GM21786 (cell line): Measurements from ENCODE around the gene LGI1.

Experiments used
- ATAC-seq: cut with Tn5 transposase; IDR thresholded peaks from one replicate; pipeline ENCODE4 v1.9.1; 2021; ENCODE audit not compliant: unreplicated experiment

The LGI1 gene

GRCh38 chr10:93754761-93755160 is 3.0 kb upstream of the LGI1 start:
- no peak for ATAC-seq

GRCh38 chr10:93755443-93756116 is 2.2 kb upstream of the LGI1 start:
- no peak for ATAC-seq

GRCh38 chr10:93756118-93756517 is 1.6 kb upstream of the LGI1 start:
- ATAC-seq, result no peak

- ATAC-seq, result no peak
These were observed 600 bp upstream of the LGI1 start for GRCh38 chr10:93757136-93757535.

GRCh38 chr10:93758508-93758885 is 761 bp downstream of the LGI1 start:
- ATAC-seq, result no peak

- ATAC-seq, result no peak
These were observed 1.2 kb downstream of the LGI1 start for GRCh38 chr10:93758891-93759410.

GRCh38 chr10:93760490-93760889 is 2.8 kb downstream of the LGI1 start:
- no peak for ATAC-seq

- ATAC-seq, result no peak
These were observed 5.2 kb downstream of the LGI1 start for GRCh38 chr10:93762979-93763391.

- no peak for ATAC-seq
These were observed 9.2 kb downstream of the LGI1 start for GRCh38 chr10:93766918-93767317.

- ATAC-seq, result no peak
These were observed 10.1 kb downstream of the LGI1 start for GRCh38 chr10:93767724-93768399.

GRCh38 chr10:93768892-93769291 is 11.2 kb downstream of the LGI1 start:
- ATAC-seq, result no peak

- no peak for ATAC-seq
These were observed 13.6 kb downstream of the LGI1 start for GRCh38 chr10:93771354-93771753.

- no peak for ATAC-seq
These were observed 15.4 kb downstream of the LGI1 start for GRCh38 chr10:93773120-93773519.

- ATAC-seq, result no peak
These were observed 16.0 kb downstream of the LGI1 start for GRCh38 chr10:93773705-93774104.

- no peak for ATAC-seq
These were observed 17.6 kb downstream of the LGI1 start for GRCh38 chr10:93775356-93775755.

- no peak for ATAC-seq
These were observed 19.4 kb downstream of the LGI1 start for GRCh38 chr10:93777092-93777491.

GRCh38 chr10:93784059-93784458 is 26.3 kb downstream of the LGI1 start:
- no peak for ATAC-seq

GRCh38 chr10:93788413-93789208 is 30.9 kb downstream of the LGI1 start:
- ATAC-seq, result no peak

- ATAC-seq, result no peak
These were observed 32.7 kb downstream of the LGI1 start for GRCh38 chr10:93790439-93790838.

GRCh38 chr10:93796167-93796566 is 38.4 kb downstream of the LGI1 start:
- ATAC-seq, result no peak

- no peak for ATAC-seq
These were observed 40.1 kb downstream of the LGI1 start for GRCh38 chr10:93797825-93798224.
